ENCODE measurements around the gene KLHL12.

DNA sequence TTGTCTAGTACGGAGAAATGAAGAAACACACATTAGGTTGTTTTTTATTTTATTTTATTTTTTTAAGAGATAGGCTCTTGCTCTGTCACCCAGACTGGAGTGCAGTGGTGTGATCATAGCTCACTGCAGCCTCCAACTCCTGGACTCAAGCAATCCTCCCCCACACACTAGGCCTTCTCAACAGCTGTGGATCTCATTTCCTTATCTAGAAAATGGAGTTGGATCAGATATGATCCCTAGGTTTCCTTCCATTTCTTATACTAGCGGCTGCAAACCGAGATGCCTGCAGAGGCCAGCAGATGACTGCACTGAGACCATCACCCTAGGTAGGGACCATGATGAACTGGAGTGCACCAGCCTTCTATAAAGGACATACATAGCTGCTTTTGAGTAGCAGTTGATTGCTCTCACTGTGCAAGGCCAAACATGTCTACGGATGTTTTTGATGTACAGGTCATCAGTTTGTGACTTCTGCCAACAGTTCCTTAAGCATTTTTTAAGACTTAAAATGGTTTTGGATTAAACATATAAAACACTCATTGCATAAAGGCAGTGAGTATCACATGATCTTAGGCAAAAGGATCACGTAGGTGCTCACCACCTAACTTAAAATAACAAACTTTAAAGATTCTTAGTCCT lies 11.4 kb upstream of the KLHL12 start:
- TF ChIP-seq POLR2A (IDR thresholded peaks at IDR 0.05) (no peak), POLR2AphosphoS5 (IDR thresholded peaks at IDR 0.05; ENCODE audit: insufficient read depth in 1 of 2, low read depth in 1 of 2) (no peak)
- TF ChIP-seq, protein P1, sequence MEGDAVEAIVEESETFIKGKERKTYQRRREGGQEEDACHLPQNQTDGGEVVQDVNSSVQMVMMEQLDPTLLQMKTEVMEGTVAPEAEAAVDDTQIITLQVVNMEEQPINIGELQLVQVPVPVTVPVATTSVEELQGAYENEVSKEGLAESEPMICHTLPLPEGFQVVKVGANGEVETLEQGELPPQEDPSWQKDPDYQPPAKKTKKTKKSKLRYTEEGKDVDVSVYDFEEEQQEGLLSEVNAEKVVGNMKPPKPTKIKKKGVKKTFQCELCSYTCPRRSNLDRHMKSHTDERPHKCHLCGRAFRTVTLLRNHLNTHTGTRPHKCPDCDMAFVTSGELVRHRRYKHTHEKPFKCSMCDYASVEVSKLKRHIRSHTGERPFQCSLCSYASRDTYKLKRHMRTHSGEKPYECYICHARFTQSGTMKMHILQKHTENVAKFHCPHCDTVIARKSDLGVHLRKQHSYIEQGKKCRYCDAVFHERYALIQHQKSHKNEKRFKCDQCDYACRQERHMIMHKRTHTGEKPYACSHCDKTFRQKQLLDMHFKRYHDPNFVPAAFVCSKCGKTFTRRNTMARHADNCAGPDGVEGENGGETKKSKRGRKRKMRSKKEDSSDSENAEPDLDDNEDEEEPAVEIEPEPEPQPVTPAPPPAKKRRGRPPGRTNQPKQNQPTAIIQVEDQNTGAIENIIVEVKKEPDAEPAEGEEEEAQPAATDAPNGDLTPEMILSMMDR (IDR thresholded peaks at IDR 0.05), result no peak
